Liver (tissue), 3 donors: ENCODE measurements around the gene THNSL1.

ENCODE experiments used
- JUND ChIP-seq, 2 donors: IDR thresholded peaks; 2 replicates each; pipeline ENCODE4 v1.6.1; 2016; ENCODE audit warnings: antibody characterized with exemption in 2 of 2
- SP1 ChIP-seq: IDR thresholded peaks from 2 replicates; pipeline ENCODE4 v1.6.1; 2018; ENCODE audit warnings: antibody characterized with exemption, mild to moderate bottlenecking
- TF ChIP-seq, protein P1 (sequence below): fragments of 150-350 bp; IDR thresholded peaks from 2 replicates; pipeline ENCODE4 v1.5.1; 2017; ENCODE audit warnings: improper control_type of control experiment, low read depth, low read length; ENCODE audit not compliant: missing input control
- TF ChIP-seq, protein P2 (sequence below): IDR thresholded peaks from 2 replicates; pipeline ENCODE4 v1.6.1; 2016; ENCODE audit warnings: antibody characterized with exemption, mild to moderate bottlenecking
- donor health status: healthy.
- donor health status: healthy.

- TF ChIP-seq, protein P1, sequence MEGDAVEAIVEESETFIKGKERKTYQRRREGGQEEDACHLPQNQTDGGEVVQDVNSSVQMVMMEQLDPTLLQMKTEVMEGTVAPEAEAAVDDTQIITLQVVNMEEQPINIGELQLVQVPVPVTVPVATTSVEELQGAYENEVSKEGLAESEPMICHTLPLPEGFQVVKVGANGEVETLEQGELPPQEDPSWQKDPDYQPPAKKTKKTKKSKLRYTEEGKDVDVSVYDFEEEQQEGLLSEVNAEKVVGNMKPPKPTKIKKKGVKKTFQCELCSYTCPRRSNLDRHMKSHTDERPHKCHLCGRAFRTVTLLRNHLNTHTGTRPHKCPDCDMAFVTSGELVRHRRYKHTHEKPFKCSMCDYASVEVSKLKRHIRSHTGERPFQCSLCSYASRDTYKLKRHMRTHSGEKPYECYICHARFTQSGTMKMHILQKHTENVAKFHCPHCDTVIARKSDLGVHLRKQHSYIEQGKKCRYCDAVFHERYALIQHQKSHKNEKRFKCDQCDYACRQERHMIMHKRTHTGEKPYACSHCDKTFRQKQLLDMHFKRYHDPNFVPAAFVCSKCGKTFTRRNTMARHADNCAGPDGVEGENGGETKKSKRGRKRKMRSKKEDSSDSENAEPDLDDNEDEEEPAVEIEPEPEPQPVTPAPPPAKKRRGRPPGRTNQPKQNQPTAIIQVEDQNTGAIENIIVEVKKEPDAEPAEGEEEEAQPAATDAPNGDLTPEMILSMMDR, result peak; percentile 10
- TF ChIP-seq SP1, result no peak
- no peak for TF ChIP-seq JUND (IDR thresholded peaks at IDR 0.05)
- TF ChIP-seq, protein P2, sequence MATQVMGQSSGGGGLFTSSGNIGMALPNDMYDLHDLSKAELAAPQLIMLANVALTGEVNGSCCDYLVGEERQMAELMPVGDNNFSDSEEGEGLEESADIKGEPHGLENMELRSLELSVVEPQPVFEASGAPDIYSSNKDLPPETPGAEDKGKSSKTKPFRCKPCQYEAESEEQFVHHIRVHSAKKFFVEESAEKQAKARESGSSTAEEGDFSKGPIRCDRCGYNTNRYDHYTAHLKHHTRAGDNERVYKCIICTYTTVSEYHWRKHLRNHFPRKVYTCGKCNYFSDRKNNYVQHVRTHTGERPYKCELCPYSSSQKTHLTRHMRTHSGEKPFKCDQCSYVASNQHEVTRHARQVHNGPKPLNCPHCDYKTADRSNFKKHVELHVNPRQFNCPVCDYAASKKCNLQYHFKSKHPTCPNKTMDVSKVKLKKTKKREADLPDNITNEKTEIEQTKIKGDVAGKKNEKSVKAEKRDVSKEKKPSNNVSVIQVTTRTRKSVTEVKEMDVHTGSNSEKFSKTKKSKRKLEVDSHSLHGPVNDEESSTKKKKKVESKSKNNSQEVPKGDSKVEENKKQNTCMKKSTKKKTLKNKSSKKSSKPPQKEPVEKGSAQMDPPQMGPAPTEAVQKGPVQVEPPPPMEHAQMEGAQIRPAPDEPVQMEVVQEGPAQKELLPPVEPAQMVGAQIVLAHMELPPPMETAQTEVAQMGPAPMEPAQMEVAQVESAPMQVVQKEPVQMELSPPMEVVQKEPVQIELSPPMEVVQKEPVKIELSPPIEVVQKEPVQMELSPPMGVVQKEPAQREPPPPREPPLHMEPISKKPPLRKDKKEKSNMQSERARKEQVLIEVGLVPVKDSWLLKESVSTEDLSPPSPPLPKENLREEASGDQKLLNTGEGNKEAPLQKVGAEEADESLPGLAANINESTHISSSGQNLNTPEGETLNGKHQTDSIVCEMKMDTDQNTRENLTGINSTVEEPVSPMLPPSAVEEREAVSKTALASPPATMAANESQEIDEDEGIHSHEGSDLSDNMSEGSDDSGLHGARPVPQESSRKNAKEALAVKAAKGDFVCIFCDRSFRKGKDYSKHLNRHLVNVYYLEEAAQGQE, result no peak
These were observed 26.5 kb upstream of the THNSL1 start for GRCh38 chr10:24989867-24990266.
